Vagina (tissue), 2 donors: ENCODE measurements around the gene SPPL2A. TPM values are rescaled to one million over a fixed set of nuclear protein-coding genes. Genes with fewer than 3 reads are reported as not detected.

ENCODE experiments used
- DNase-seq, 2 donors: peaks; one replicate each; pipeline ENCODE4 v3.0.0-alpha.2; 2017; ENCODE audit errors: extremely low spot score in 2 of 2
- H3K27ac ChIP-seq: fragments of 200-600 bp; sonication (generic); one replicate; pipeline ENCODE4 v1.5.1; 2019
- H3K27me3 ChIP-seq: fragments of 200-600 bp; sonication (generic); one replicate; pipeline ENCODE4 v1.5.1; 2019
- H3K36me3 ChIP-seq, 2 donors: fragments of 200-600 bp; sonication (generic); one replicate each; pipeline ENCODE4 v1.5.1; 2017 to 2019
- H3K4me1 ChIP-seq: fragments of 200-600 bp; sonication (generic); one replicate; pipeline ENCODE4 v1.5.1; 2019
- H3K4me3 ChIP-seq, 2 donors: fragments of 200-600 bp; sonication (generic); 1 replicate in 1 of 2; 2 replicates in 1 of 2; pipeline ENCODE4 v1.5.1; 2016 to 2019
- H3K9me3 ChIP-seq: fragments of 200-600 bp; sonication (generic); one replicate; pipeline ENCODE4 v1.5.1; 2019
- CTCF ChIP-seq, 3 experiments: fragments of 450-650 bp in 2 of 3; fragments of 200-600 bp in 1 of 3; sonication (generic) in 1 of 3; IDR thresholded peaks; one replicate each; pipeline ENCODE4 v1.5.1; 2017 to 2019; ENCODE audit warnings: antibody characterized with exemption in 3 of 3, mild to moderate bottlenecking in 2 of 3, moderate library complexity in 2 of 3
- POLR2A ChIP-seq, 2 donors: fragments of 450-650 bp; IDR thresholded peaks; one replicate each; pipeline ENCODE4 v1.6.1; 2017; ENCODE audit warnings: antibody characterized with exemption in 2 of 2, mild to moderate bottlenecking in 2 of 2, moderate library complexity in 2 of 2
- POLR2AphosphoS5 ChIP-seq, 2 donors: sonication (generic); formaldehyde crosslinking; IDR thresholded peaks; one replicate each; pipeline ENCODE4 v1.9.0; 2017; ENCODE audit warnings: antibody characterized with exemption in 2 of 2, mild to moderate bottlenecking in 2 of 2, low read depth in 1 of 2; ENCODE audit not compliant: insufficient read depth in 1 of 2
- intact Hi-C: fragments of 100-400 bp; cut with DNase I; formaldehyde crosslinking; loops from one replicate; pipeline ENCODE4 v1.15.1; 2023
- total RNA-seq: library from RNA; depleted of rRNA; stranded (reverse); fragments of >200 nt; gene quantifications from one replicate; pipeline ENCODE4 v1.2.3, GENCODE V29; 2016

SPPL2A gene
- total RNA-seq, 1 donor from 2014 or later = 147 TPM

DNA sequence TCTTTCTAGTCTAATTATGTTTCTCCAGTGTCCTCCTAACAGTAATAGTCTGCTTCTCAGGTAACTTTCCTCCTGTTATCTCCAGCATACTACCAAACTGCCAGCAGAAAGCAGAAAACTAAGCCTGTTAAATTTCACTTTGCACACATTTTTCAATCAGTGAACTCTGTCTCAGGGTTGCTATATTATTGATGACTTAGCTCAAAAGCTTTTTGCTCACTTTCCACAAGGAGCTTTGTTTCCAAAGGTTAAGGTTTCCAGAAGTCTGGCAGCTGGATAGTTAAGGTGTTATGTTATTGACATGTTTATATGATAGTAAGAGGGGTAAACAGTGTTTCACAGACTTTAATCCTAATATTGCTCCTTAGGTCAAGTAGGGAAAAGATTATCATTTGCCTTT is 84.0 kb downstream of the SPPL2A start:
- Histone ChIP-seq H3K36me3 (no peaks in the 10 kb centered on the region), H3K27ac (no peak overlapping the region), H3K4me3 (no peak overlapping the region), H3K27me3 (no peaks in the 10 kb centered on the region), H3K4me1 (peaks cover 65% of the 10 kb centered on the region), H3K9me3 (no peaks in the 10 kb centered on the region)
- DNase-seq = no peak
- intact Hi-C loops = loop anchor here (10.0 kb wide), 2 partner anchors 193 to 223 kb away; partner anchors contain the start of gene AP4E1
- TF ChIP-seq POLR2A (IDR thresholded peaks at IDR 0.05) = no peak
- no peak for TF ChIP-seq POLR2AphosphoS5 (IDR thresholded peaks at IDR 0.05; ENCODE audit: insufficient read depth in 1 of 2, low read depth in 1 of 2)
- TF ChIP-seq CTCF (IDR thresholded peaks at IDR 0.05) = no peak

GRCh38 chr15:50676799-50677483 is 88.6 kb downstream of the SPPL2A start:
- intact Hi-C loops = no loop called here

DNA sequence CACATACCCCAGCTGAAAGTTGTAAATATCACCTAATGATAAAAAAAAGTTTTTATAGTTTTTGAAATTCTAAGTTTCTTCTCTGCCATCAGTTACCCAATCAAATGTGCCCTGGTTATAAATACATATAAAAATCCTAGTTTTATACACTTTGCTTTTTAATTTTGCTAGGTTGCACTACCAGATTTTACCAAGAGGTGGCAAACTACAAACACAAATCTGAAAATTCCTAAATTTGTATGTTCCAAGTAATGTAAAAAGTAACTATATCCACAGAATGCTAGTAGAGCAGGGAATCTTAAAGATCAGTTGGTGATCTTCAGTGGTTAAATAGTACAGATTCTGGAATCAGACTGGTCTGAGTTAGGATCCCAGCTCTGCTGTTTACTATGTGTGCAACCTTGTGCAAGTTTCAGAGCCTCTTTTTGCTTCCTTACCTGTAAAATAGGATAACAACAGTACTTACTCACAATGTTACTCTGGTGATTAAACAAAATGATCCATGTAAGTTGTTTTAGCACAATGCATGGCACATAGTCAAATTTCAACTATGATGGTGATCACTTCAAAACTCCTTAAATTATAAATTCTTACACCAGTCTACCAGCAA is 89.9 kb downstream of the SPPL2A start:
- Histone ChIP-seq H3K27ac (no peak overlapping the region), H3K4me3 (no peak overlapping the region), H3K36me3 (no peaks in the 10 kb centered on the region), H3K27me3 (no peaks in the 10 kb centered on the region), H3K4me1 (peaks cover 23% of the 10 kb centered on the region), H3K9me3 (no peaks in the 10 kb centered on the region)
- TF ChIP-seq CTCF (IDR thresholded peaks at IDR 0.05) = peak; percentile 53 to 77 (median 75)
- TF ChIP-seq POLR2AphosphoS5 (IDR thresholded peaks at IDR 0.05; ENCODE audit: insufficient read depth in 1 of 2, low read depth in 1 of 2) = no peak
- no peak for TF ChIP-seq POLR2A (IDR thresholded peaks at IDR 0.05)
- intact Hi-C loops = no loop called here
- no peak for DNase-seq

More at GRCh38 chr15:50676799-50677483, 88.6 kb downstream of the SPPL2A start:
- Histone ChIP-seq H3K4me1 (peaks cover 27% of the 10 kb centered on the region), H3K27ac (no peak overlapping the region), H3K4me3 (no peak overlapping the region), H3K27me3 (no peaks in the 10 kb centered on the region), H3K36me3 (no peaks in the 10 kb centered on the region), H3K9me3 (no peaks in the 10 kb centered on the region)
- no peak for DNase-seq
- TF ChIP-seq CTCF (IDR thresholded peaks at IDR 0.05) (no peak), POLR2AphosphoS5 (IDR thresholded peaks at IDR 0.05; ENCODE audit: insufficient read depth in 1 of 2, low read depth in 1 of 2) (no peak), POLR2A (IDR thresholded peaks at IDR 0.05) (no peak)

- no peak overlapping the region for H3K27ac ChIP-seq
- no peaks in the 10 kb centered on the region for H3K9me3 ChIP-seq
- TF ChIP-seq POLR2AphosphoS5 (IDR thresholded peaks at IDR 0.05; ENCODE audit: insufficient read depth in 1 of 2, low read depth in 1 of 2) (no peak), POLR2A (IDR thresholded peaks at IDR 0.05) (no peak), CTCF (IDR thresholded peaks at IDR 0.05) (no peak)
- no peak overlapping the region for H3K4me3 ChIP-seq
- no peaks in the 10 kb centered on the region for H3K27me3 ChIP-seq
- DNase-seq = no peak
- peaks cover 9% of the 10 kb centered on the region for H3K4me1 ChIP-seq
- no peaks in the 10 kb centered on the region for H3K36me3 ChIP-seq
- intact Hi-C loops = no loop called here
Measured at GRCh38 chr15:50670115-50670514, 95.4 kb downstream of the SPPL2A start.

DNA sequence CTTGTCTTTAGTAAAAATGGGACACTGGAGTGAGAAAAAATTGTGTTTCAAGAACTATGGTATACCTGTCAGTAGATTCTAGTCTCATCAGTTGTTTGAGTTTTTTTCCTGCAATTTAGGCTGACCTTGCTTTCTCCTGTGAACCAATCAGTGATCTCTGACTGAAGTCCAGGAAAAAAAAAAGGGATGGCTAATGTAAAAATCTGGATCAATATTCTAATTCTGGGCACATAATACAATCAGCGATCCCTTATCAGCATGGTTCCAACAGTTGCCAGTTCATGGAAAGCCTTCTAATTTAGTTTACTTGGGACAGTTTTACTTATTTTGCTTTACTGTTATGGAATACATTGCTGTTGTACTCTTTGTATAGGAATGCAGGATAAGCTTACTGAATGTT is 95.9 kb downstream of the SPPL2A start:
- intact Hi-C loops = no loop called here
- H3K36me3 ChIP-seq = peaks cover 0 to 5% of the 10 kb centered on the region in 2 donors
- no peak for DNase-seq
- no peaks in the 10 kb centered on the region for H3K9me3 ChIP-seq
- peaks cover 9% of the 10 kb centered on the region for H3K4me1 ChIP-seq
- no peaks in the 10 kb centered on the region for H3K27me3 ChIP-seq
- H3K4me3 ChIP-seq = no peak overlapping the region
- H3K27ac ChIP-seq = no peak overlapping the region
- TF ChIP-seq POLR2AphosphoS5 (IDR thresholded peaks at IDR 0.05; ENCODE audit: insufficient read depth in 1 of 2, low read depth in 1 of 2) (no peak), POLR2A (IDR thresholded peaks at IDR 0.05) (no peak), CTCF (IDR thresholded peaks at IDR 0.05) (no peak)
